Neural progenitor cell (in vitro differentiated cells): ENCODE measurements around the gene PAQR7. TPM values are rescaled to one million over a fixed set of nuclear protein-coding genes. Genes with fewer than 3 reads are reported as not detected.
A peak's percentile ranks its signal among the peaks of the same experiment; 100 is the strongest.

Source experiments
- DNase-seq: peaks from one replicate; pipeline ENCODE4 v3.0.0-alpha.2; 2016; ENCODE audit warnings: low spot score
- H2AFZ ChIP-seq: fragments of 200-600 bp; sonication (generic); replicated peaks from 2 replicates; pipeline ENCODE4 v1.6.1; 2016; ENCODE audit warnings: antibody characterized with exemption
- H3F3A ChIP-seq: fragments of 200-600 bp; sonication (generic); 2 replicates; pipeline ENCODE4 v1.6.1; 2016; ENCODE audit warnings: antibody characterized with exemption, low read depth
- H3K27ac ChIP-seq: fragments of 200-600 bp; sonication (generic); 2 replicates; pipeline ENCODE4 v1.5.1; 2016; ENCODE audit warnings: mild to moderate bottlenecking
- H3K27me3 ChIP-seq: fragments of 200-600 bp; sonication (generic); 2 replicates; pipeline ENCODE4 v1.6.1; 2016; ENCODE audit warnings: mild to moderate bottlenecking, moderate library complexity
- H3K36me3 ChIP-seq: fragments of 200-600 bp; sonication (generic); 2 replicates; pipeline ENCODE4 v1.5.1; 2016
- H3K4me1 ChIP-seq: fragments of 200-600 bp; sonication (generic); 2 replicates; pipeline ENCODE4 v1.6.1; 2016; ENCODE audit warnings: mixed run types
- H3K4me2 ChIP-seq: fragments of 200-600 bp; sonication (generic); 2 replicates; pipeline ENCODE4 v1.6.1; 2016
- H3K4me3 ChIP-seq: fragments of 200-600 bp; sonication (generic); 2 replicates; pipeline ENCODE4 v1.5.1; 2016
- H3K79me2 ChIP-seq: fragments of 200-600 bp; sonication (generic); 2 replicates; pipeline ENCODE4 v1.6.1; 2016; ENCODE audit warnings: low read depth
- H3K9ac ChIP-seq: fragments of 200-600 bp; sonication (generic); 2 replicates; pipeline ENCODE4 v1.6.1; 2016
- H3K9me3 ChIP-seq: fragments of 200-600 bp; sonication (generic); 2 replicates; pipeline ENCODE4 v1.5.1; 2016; ENCODE audit warnings: low read depth
- H4K20me1 ChIP-seq: fragments of 200-600 bp; sonication (generic); 2 replicates; pipeline ENCODE4 v1.6.1; 2016; ENCODE audit warnings: low read depth
- H3K27ac Mint-ChIP-seq: 3 replicates; pipeline ENCODE4 v1.8.0; 2021; ENCODE audit warnings: mixed read lengths
- H3K27me3 Mint-ChIP-seq: 2 replicates; pipeline ENCODE4 v1.8.0; 2022; ENCODE audit warnings: low read depth, mild to moderate bottlenecking, inconsistent platforms, moderate library complexity, mixed read lengths; ENCODE audit not compliant: insufficient read depth
- H3K36me3 Mint-ChIP-seq: 3 replicates; pipeline ENCODE4 v1.8.0; 2021; ENCODE audit warnings: mixed read lengths
- H3K4me1 Mint-ChIP-seq: 3 replicates; pipeline ENCODE4 v1.8.0; 2021; ENCODE audit warnings: mixed read lengths
- H3K4me3 Mint-ChIP-seq: 3 replicates; pipeline ENCODE4 v1.8.0; 2021; ENCODE audit warnings: mild to moderate bottlenecking, moderate library complexity, mixed read lengths
- H3K9me3 Mint-ChIP-seq: 3 replicates; pipeline ENCODE4 v1.8.0; 2020; ENCODE audit warnings: mixed read lengths
- CTCF ChIP-seq: fragments of 200-600 bp; sonication (generic); IDR thresholded peaks from 2 replicates; pipeline ENCODE4 v1.5.1; 2017; ENCODE audit warnings: antibody characterized with exemption, mild to moderate bottlenecking
- EZH2 ChIP-seq: fragments of 200-600 bp; sonication (generic); IDR thresholded peaks from 2 replicates; pipeline ENCODE4 v1.6.1; 2017; ENCODE audit warnings: antibody characterized with exemption, mild to moderate bottlenecking, moderate library complexity
- EZH2phosphoT487 ChIP-seq: fragments of 200-600 bp; sonication (generic); IDR thresholded peaks from 2 replicates; pipeline ENCODE4 v1.6.1; 2017; ENCODE audit warnings: antibody characterized with exemption
- total RNA-seq: library from RNA; depleted of rRNA; stranded (reverse); fragments of >200 nt; gene quantifications from 2 replicates; pipeline ENCODE4 v1.2.3, GENCODE V29; 2015; ENCODE audit warnings: low replicate concordance

PAQR7 gene
- total RNA-seq, 1 donor from 2014 or later: 1.1 TPM

GRCh38 chr1:25858494-25858893 is 17.0 kb downstream of the PAQR7 start:
- H2AFZ ChIP-seq: peak overlapping the region; percentile 99
- H3K27me3 Mint-ChIP-seq: peaks cover 7% of the 10 kb centered on the region
- H3K4me1 Mint-ChIP-seq: peaks cover 23% of the 10 kb centered on the region
- no peak overlapping the region for H3K9ac ChIP-seq
- peaks cover 54% of the 10 kb centered on the region for H3K79me2 ChIP-seq
- peak overlapping the region; percentile 62 for H3K27ac Mint-ChIP-seq
- H3K4me3 Mint-ChIP-seq: peak overlapping the region; percentile 90
- H3K36me3 ChIP-seq: no peaks in the 10 kb centered on the region
- no peak for DNase-seq
- H3K9me3 Mint-ChIP-seq: no peaks in the 10 kb centered on the region
- peaks cover 9% of the 10 kb centered on the region for H3F3A ChIP-seq
- H3K36me3 Mint-ChIP-seq: peaks cover 9% of the 10 kb centered on the region
- peaks cover 4% of the 10 kb centered on the region for H4K20me1 ChIP-seq
- H3K4me2 ChIP-seq: peak overlapping the region; percentile 95
- H3K4me1 ChIP-seq: peaks cover 12% of the 10 kb centered on the region
- TF ChIP-seq EZH2 (no peak), EZH2phosphoT487 (no peak), CTCF (no peak)
- H3K27me3 ChIP-seq: no peaks in the 10 kb centered on the region
- no peaks in the 10 kb centered on the region for H3K9me3 ChIP-seq
- H3K4me3 ChIP-seq: peak overlapping the region; percentile 68
- no peak overlapping the region for H3K27ac ChIP-seq

- Mint-ChIP-seq H3K9me3 (no peaks in the 10 kb centered on the region), H3K36me3 (peaks cover 2% of the 10 kb centered on the region), H3K4me1 (peaks cover 23% of the 10 kb centered on the region), H3K27me3 (peaks cover 3% of the 10 kb centered on the region), H3K4me3 (no peak overlapping the region), H3K27ac (no peak overlapping the region)
- Histone ChIP-seq H3K9me3 (no peaks in the 10 kb centered on the region), H3K9ac (no peak overlapping the region), H3K27ac (no peak overlapping the region), H3K4me1 (peaks cover 12% of the 10 kb centered on the region), H3K36me3 (no peaks in the 10 kb centered on the region), H3F3A (peaks cover 9% of the 10 kb centered on the region), H3K4me2 (no peak overlapping the region), H3K4me3 (no peak overlapping the region), H3K27me3 (no peaks in the 10 kb centered on the region), H4K20me1 (peaks cover 4% of the 10 kb centered on the region), H3K79me2 (peaks cover 68% of the 10 kb centered on the region), H2AFZ (no peak overlapping the region)
- no peak for DNase-seq
- TF ChIP-seq CTCF: no peak
- TF ChIP-seq EZH2: no peak
Measured at GRCh38 chr1:25856856-25857255, 18.7 kb downstream of the PAQR7 start.

- H3K79me2 ChIP-seq: peaks cover 86% of the 10 kb centered on the region
- no peak overlapping the region for H3K4me2 ChIP-seq
- H3K27ac Mint-ChIP-seq: no peak overlapping the region
Measured at GRCh38 chr1:25854554-25854953, 21.0 kb downstream of the PAQR7 start.

More at GRCh38 chr1:25854554-25854953, 21.0 kb downstream of the PAQR7 start:
- Histone ChIP-seq H4K20me1 (no peaks in the 10 kb centered on the region), H3K9me3 (no peaks in the 10 kb centered on the region), H3K27me3 (no peaks in the 10 kb centered on the region), H3K27ac (no peak overlapping the region), H3K9ac (no peak overlapping the region), H3K4me3 (no peak overlapping the region), H3K36me3 (no peaks in the 10 kb centered on the region), H3F3A (peaks cover 9% of the 10 kb centered on the region), H2AFZ (no peak overlapping the region), H3K4me1 (peaks cover 9% of the 10 kb centered on the region)
- H3K27me3 Mint-ChIP-seq: no peaks in the 10 kb centered on the region
- no peak overlapping the region for H3K4me3 Mint-ChIP-seq
- TF ChIP-seq EZH2phosphoT487 (no peak), CTCF (no peak), EZH2 (no peak)
- peaks cover 10% of the 10 kb centered on the region for H3K4me1 Mint-ChIP-seq
- H3K36me3 Mint-ChIP-seq: peaks cover 2% of the 10 kb centered on the region
- DNase-seq: no peak
- no peaks in the 10 kb centered on the region for H3K9me3 Mint-ChIP-seq
